ENCODE results near the gene FNDC1. TPM values are rescaled to one million over a fixed set of nuclear protein-coding genes. Genes with fewer than 3 reads are reported as not detected.
A peak's percentile ranks its signal among the peaks of the same experiment; 100 is the strongest.
"Not testable (repeated sequence)": the region's sequence is repeated elsewhere in the genome, so short reads cannot be mapped to it uniquely, and the experiment has no call there.

FNDC1 gene
- 1.1 TPM for total RNA-seq

DNA sequence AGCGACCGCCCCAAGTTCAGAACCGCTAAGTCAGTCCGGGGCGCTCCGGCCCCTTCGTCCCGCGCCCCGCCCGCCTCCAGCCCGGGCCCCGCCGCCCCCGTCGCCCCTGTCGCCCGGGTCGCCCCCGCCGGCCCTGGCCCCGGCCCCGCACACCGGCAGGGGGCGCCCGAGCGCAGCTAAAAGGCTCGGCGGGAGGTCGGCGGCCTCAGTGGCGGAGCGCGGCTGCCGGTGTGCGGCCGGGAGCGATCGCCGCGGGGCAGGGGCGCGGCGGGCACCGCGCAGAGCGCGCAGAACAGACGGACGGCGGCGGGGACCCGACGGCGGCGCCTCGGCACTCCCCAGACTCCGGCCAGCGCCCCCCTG is at the start of gene FNDC1:
Gene FNDC1 (plus strand): TSS at position 208 of the 363 bp plus-strand sequence. CDS start 197 bp downstream, outside the sequence.
- no peak for DNase-seq

- DNase-seq: no peak
Measured at GRCh38 chr6:159119791-159120190, 49.4 kb upstream of the FNDC1 start.

GRCh38 chr6:159121486-159121885 is 47.7 kb upstream of the FNDC1 start:
- DNase-seq: no peak

DNA sequence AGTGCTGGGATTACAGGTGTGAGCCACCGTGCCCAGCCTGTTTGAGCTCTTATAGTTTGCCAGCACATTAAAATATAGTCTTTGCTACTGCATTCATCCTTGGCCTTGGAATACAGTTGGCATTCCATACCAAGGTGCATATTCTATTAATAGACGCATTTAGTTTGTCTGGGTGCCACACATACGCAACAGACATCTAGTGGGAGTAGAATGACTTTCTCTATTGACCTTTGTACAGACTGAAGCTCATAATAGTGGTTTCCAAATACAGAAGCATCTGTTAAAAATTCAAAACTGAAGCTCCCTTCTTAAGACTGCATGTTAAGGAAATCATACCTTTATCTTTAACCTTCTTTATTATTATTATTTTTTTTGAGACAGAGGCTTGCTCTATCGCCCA is 46.7 kb upstream of the FNDC1 start:
- no peak for DNase-seq

DNA sequence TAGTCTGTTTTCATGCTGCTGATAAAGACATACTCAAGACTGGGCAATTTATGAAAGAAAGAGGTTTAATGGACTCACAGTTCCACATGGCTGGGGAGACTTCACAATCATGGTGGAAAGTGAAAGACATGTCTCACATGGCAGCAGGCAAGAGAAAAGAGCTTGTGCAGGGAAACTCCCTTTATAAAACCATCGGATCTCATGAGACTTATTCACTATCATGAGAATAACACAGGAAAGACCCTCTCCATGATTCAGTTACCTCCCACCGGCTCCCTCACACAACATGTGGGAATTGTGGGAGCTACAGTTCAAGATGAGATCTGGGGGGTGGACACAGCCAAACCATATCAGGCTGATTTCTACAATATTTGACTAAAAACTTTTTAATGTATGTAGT is 45.4 kb upstream of the FNDC1 start:
- DNase-seq: not testable (repeated sequence)

GRCh38 chr6:159125014-159125609 is 44.1 kb upstream of the FNDC1 start:
- no peak for DNase-seq

GRCh38 chr6:159125951-159126352 is 43.2 kb upstream of the FNDC1 start:
- peak; percentile 87 for DNase-seq

- no peak for DNase-seq
Measured at GRCh38 chr6:159126590-159126989, 42.6 kb upstream of the FNDC1 start.

GRCh38 chr6:159127701-159128100 is 41.5 kb upstream of the FNDC1 start:
- no peak for DNase-seq

DNA sequence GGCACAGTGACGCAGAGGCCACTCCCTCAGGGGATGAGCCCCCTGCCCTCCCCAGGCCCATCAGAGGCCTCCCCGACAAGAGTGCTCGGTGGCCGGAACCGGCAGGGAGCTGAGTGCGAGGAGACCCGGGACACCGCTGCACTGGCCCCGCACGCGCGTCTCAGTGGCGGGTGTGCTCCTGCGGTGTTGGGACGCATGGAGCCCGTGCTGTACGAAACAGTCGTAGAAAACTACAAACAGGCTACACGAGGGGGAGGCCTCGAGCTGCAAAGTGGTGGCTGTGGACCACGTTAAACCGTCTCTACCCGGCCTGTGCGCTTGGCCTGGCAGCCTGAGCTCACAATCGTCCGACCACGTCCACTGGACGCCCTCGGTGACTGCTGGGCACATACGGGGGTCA is 40.2 kb upstream of the FNDC1 start:
- no peak for DNase-seq

DNA sequence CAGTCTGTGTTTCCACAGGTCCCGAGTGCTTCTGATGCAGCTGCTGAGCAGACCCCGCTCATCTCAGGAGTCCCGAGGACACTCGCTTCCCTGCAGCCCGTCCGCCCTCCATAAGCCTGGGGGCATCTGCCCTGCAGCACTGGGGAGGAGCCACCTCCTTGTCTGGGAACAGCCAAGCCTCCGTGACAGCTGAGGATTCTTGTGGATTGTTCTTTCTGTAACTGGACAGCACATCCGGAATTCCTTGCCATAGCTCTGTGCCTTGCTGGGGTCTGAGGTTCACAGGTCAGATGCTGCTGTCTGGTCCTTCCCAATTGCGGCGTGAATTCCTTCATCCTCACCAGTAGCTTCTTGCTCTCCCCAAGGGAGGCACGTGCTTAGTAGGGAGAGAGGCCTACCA is 38.4 kb upstream of the FNDC1 start:
- no peak for DNase-seq

- DNase-seq: no peak
Measured at GRCh38 chr6:159131709-159132108, 37.5 kb upstream of the FNDC1 start.

- DNase-seq: no peak
Measured at GRCh38 chr6:159132664-159133063, 36.5 kb upstream of the FNDC1 start.

GRCh38 chr6:159134701-159135364 is 34.4 kb upstream of the FNDC1 start:
- DNase-seq: peak; percentile 55

DNA sequence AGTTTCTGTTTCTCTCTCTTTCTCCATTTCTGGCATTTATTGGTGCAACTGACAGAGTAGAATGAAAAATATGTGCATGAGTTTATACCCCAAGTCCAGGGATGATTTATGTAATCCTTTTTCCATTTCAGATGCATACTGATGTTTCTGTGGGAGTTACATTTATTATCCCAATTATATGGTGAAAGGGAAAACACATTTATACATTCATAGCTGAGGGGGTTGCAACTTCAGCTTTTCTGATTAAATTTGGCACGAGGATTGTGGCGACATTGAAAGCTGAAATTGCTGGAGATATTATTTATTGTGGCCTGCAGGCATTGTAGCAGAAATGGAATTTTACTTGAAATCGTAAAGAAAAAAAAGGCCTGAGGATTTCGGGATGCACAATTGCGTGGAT is 31.5 kb upstream of the FNDC1 start:
- no peak for DNase-seq

GRCh38 chr6:159142531-159142930 is 26.7 kb upstream of the FNDC1 start:
- DNase-seq: no peak

GRCh38 chr6:159148641-159149040 is 20.6 kb upstream of the FNDC1 start:
- DNase-seq: no peak

DNA sequence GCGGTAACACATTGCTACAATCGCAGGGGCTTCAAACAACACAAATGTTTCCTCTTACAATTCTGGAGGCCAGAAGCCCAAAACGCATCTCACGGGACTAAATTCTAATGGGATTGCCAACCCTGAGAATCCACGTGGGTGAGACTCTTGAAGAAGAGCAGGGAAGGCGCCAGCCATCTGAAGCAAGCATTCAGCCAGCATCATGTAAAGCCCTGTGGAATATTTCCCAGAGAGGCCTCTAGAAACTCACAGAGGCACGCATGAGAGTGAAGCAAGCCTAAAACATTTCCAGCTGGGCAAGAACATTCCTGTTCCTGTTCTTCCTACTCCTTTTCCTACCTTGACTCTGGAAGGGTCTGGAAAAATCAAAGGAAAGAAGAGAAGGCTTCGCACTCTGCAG is 19.6 kb upstream of the FNDC1 start:
- DNase-seq: no peak

DNA sequence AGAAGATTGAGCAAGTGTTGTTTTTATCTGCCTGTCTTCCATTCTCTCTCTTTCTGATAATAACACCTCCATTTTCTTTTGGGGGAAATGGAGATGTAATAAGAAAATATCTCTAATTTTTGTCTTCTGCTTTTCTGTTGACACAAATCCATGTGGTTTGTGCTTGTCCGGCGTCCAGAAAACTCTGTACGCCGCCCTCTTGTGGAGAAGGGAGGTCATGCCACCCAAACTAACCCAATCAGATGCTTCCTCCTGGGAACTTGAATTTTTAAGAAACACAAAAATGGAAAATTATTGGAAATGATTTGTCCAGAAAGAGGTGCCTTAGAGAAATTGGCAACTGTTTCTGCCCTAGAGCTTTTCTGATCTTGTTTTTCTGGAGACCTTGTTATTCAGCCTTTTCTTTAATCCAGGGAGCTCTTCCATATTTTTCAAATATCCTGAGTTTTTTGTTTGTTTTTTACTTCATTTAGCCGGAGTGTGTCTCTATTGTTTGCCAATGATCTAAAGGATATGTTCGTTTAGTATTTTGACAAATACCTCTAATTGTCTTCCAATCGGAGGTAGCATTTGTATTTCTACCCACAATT is 17.8 kb upstream of the FNDC1 start:
- no peak for DNase-seq

- no peak for DNase-seq
Measured at GRCh38 chr6:159152041-159152440, 17.2 kb upstream of the FNDC1 start.

- DNase-seq: no peak
Measured at GRCh38 chr6:159152782-159153181, 16.4 kb upstream of the FNDC1 start.

- DNase-seq: no peak
Measured at GRCh38 chr6:159155679-159156078, 13.5 kb upstream of the FNDC1 start.

DNA sequence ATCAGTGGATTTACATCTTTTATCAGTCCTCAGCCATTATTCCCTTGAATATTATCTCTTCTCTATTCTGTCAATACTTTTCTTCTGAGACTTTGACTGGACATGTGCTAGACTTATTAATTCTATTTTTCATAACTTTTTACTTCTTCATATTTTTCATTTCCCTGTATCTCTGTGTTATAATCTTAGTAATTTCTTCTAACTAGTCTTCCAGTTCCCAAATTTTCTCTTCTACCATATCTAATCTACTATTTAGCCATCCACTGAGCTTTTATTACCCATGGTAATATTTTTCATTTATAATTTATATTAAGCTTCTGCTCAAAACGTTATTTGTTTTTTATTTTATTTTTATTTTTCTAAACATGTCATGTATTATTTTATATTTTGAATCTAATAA is 13.1 kb upstream of the FNDC1 start:
- no peak for DNase-seq

GRCh38 chr6:159157431-159157830 is 11.8 kb upstream of the FNDC1 start:
- no peak for DNase-seq
